T-helper 1 cell treated with Interleukin-12 subunit alpha and Interleukin-12 subunit beta and Interleukin-4 antibody, amounts not matched to agents 30 ng/mL and 1 ng/mL, for 36 hours (primary cell): ENCODE data around the gene SAMD13. TPM values are rescaled to one million over a fixed set of nuclear protein-coding genes. Genes with fewer than 3 reads are reported as not detected.

Experiments
- intact Hi-C: fragments of 100-400 bp; cut with micrococcal nuclease; formaldehyde crosslinking; loops from one replicate; pipeline ENCODE4 v1.15.1; 2024
- total RNA-seq: library from RNA; stranded (reverse); gene quantifications from 2 replicates; pipeline ENCODE4 v1.2.3, GENCODE V29; 2022

SAMD13 gene
- total RNA-seq, 1 donor from 2014 or later, result not detected

DNA sequence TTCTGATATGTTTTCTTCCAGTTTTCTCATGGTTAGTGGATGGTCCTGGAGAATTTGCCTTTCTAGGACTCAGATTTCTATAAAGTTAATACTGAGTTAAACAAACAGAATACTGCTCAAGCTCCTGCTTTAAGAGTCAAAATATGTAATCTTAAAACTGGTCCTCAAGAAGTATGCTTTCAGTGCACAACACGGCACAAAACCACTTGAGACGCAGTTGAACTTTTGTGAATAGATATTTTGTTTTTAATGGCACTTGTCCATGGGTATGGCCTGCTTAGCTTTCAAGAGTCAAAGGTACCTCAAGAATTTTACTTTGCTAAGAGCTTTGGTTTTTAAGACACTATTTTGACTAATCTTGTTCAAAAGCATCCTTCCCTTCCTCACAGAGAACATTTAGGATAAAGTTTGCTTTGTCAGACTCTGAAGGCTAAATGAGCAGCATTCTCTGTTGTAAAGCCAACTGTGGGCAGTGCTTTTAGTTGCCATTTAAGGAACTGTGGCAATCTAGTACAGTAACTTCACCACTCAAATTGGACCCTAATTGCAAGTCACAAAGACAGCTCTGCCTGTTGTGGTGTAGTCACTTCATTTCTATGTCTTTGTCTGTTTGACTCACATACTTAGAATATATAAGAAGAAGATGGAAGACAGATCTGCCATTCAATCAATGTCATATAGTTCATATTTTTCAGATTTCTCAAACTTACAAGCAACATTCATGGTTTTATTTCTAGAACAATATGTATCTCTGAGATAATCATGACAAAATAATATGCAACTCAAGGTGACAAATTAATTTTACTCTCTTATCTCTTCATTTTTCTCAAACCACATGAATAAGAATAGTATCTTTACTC is 28.8 kb downstream of the SAMD13 start:
- intact Hi-C loops, result no loop called here

- intact Hi-C loops, result no loop called here
These were observed 38.0 kb downstream of the SAMD13 start for GRCh38 chr1:84339503-84339902.

- intact Hi-C loops, result no loop called here
These were observed 42.8 kb downstream of the SAMD13 start for GRCh38 chr1:84344286-84344685.

GRCh38 chr1:84345220-84345619 is 43.7 kb downstream of the SAMD13 start:
- intact Hi-C loops, result no loop called here

- intact Hi-C loops, result no loop called here
These were observed 45.9 kb downstream of the SAMD13 start for GRCh38 chr1:84347271-84347931.

GRCh38 chr1:84347932-84348555 is 46.5 kb downstream of the SAMD13 start:
- intact Hi-C loops, result no loop called here

DNA sequence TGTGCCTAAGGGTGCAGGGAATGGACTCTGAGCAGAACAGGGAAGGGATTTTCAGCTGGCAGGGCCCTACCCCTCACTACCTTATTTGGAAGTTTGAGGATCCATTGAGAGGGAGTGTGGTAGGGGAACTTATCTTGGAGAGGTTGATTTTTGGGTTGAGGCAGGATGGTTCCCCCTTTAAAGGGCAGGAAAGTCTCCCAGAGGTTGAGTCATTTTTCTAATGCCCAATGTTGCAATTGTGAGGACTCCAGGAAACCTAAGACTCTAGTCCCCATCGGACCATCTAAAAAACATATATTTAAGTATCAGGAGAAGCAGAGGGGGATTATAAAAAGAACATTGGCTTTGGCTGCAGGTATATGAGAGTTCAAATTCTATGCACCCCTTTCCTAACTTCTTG is 47.3 kb downstream of the SAMD13 start:
- intact Hi-C loops, result no loop called here

DNA sequence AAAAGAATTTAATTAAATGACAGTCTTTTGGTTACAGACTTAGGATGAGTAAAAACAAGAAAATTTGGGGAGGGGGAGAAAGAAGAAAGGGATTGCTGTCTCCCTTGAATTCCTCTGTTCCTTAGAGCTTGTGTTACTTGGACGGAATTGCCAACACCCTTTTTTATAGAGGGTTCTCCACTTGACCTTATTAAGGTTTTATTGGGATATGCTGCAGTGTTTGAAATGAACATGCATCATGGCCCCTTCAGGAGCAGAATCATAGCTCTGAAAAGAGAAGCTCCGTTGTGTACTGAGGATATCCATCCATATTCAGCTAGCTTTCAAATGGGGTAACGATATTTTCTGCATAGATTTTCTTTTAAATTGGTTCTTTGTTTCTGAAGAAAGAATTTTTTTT is 48.6 kb downstream of the SAMD13 start:
- intact Hi-C loops, result no loop called here

GRCh38 chr1:84350550-84350949 is 49.0 kb downstream of the SAMD13 start:
- intact Hi-C loops, result no loop called here

DNA sequence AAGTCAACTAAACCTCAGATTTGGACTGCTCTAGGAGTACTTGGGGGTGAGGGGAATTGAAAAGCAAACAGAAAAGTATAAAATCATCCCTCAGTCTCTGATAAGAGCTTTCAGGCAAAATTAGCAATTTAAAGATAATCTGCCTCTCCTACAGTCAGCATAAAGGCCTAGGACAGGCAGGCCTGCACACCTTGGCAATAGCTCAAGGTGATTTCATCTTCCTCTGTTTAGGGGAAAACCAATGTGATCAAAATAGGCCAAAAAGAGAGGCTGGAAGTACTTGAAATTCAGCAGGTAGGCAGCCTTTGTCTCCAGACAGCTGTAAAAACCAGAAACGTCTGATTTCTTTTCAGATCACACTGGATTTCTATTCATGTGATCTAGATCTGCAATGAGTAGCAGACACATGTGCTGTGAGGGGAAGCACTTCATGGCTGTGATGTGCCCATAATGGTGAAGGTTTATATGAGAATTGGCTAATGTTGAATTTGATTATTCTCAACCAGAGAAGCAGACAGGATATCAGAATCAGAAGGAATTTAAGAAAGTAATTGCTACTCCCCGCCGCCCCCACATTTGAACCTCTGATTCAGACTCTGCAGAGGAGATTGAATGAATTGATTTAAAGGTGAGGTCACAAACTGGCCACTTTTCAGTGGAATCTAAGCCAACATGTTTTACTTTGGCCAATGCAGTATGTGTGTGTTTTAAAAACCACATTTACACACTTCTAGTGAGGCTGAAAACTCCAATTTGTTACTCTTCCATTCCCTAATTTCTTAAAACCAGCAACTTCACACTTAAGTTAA is 51.0 kb downstream of the SAMD13 start:
- intact Hi-C loops, result no loop called here

DNA sequence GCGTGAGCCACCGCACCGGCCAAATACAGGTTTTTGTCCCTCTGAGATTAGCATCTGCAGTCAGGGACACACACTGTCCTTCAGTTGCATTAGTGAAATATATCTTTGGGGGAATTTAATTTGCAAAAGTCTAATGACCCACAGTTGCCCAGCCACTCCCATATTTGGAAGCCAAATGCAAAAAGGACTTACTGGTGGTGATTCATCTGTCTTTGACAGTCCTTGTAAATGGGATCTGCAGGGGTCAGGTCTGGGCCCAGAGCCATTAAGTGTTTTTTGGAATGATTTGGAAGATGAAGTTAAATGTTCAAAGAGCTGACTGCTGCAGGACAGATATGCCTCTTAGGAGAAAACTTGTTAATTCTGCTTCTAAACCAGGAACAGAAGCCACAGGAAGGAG is 52.2 kb downstream of the SAMD13 start:
- intact Hi-C loops, result no loop called here

- intact Hi-C loops, result no loop called here
These were observed 54.0 kb downstream of the SAMD13 start for GRCh38 chr1:84355556-84355955.

GRCh38 chr1:84356881-84357280 is 55.4 kb downstream of the SAMD13 start:
- intact Hi-C loops, result no loop called here

- intact Hi-C loops, result no loop called here
These were observed 57.2 kb downstream of the SAMD13 start for GRCh38 chr1:84358695-84359094.

- intact Hi-C loops, result no loop called here
These were observed 58.8 kb downstream of the SAMD13 start for GRCh38 chr1:84360316-84360715.

DNA sequence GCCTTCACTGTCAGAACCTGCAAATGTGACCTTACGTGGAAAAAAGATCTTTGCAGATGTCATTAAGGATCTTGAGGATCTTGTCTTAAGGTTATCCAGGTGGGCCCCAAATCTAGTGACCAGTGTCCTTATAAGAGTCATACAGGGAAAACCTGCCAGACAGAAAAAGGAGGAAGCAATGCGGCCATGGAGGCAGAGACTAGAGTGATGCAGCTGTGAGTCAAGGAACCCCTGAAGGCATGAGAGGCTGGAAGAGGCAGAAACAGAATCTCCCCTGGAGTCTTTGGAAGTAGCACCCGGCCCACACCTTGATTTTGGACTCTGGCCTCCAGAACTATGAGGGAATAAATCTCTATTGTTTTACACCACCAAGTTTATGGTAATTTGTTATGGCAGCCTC is 60.3 kb downstream of the SAMD13 start:
- intact Hi-C loops, result no loop called here

- intact Hi-C loops, result no loop called here
These were observed 61.5 kb downstream of the SAMD13 start for GRCh38 chr1:84363019-84363418.

DNA sequence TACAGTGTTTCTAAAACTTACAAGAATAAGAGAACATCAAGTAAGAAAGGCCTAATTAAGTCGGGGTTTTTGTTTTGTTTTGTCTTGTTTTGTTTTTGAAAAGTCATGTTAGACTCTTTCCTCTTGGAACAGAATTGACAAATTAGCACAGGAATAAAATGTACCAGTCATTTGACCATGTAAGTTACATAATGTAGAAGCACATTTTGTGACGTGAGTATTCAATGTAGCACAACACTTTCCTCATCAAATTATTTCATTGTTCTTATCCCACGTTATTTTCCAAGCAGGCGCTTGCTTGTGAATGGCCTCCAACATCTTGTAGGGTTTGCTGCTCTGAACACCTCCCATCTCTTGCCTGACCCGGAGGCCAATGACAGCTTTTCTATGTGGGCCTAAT is 62.1 kb downstream of the SAMD13 start:
- intact Hi-C loops, result no loop called here

GRCh38 chr1:84365225-84366221 is 64.0 kb downstream of the SAMD13 start:
- intact Hi-C loops, result no loop called here

- intact Hi-C loops, result no loop called here
These were observed 65.3 kb downstream of the SAMD13 start for GRCh38 chr1:84366786-84367185.
